GM19035 (cell line): ENCODE data around the gene CGB2.
"Not testable (repeated sequence)": the region's sequence is repeated elsewhere in the genome, so short reads cannot be mapped to it uniquely, and the experiment has no call there.

Experiments
- ATAC-seq: cut with Tn5 transposase; IDR thresholded peaks from one replicate; pipeline ENCODE4 v1.9.1; 2021; ENCODE audit not compliant: unreplicated experiment

The CGB2 gene

DNA sequence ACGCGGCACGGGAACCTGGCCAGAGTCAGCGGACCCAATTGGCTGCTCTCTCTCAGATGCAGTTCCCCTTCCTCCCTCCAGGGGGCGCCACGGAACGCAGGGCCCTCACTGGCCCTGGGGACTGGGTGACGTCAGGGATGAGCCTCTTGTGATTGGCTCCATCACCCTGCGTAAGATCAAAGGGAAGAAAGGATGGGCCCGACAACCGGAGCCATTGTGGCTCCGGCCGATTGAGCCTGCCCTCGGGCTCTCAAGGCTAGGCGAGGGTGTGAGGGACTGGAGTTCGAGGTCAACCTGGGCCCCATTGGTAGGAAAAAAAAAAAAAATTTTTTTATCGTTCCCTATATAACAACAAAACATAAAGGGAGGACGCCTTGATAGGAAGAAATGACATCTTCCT lies 5.1 kb downstream of the CGB2 start, which contains the start of gene CGB1:
TSS of gene CGB1 (minus strand) at position 81 of the 400 bp plus-strand sequence. CDS start 184 bp downstream, outside the sequence.
- not testable (repeated sequence) for ATAC-seq

DNA sequence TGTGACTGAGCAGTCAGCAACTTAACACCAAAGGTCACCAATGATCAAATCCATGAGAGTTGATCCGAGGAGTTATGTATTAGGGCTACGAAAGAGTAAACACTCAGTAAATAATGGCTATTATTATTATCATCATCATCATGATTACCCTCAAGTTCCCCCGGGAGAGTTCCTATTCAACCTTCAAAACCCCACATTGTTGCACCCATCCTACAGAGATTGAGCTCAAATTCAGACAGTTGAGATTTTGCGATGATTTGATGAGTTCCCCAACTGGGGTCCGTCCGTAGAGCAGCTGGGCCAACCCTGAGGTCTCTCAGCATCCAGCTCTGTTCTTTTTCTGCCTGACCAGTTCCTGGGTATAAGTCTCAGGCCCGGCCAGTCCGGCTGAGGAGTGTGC lies 6.4 kb downstream of the CGB2 start:
- not testable (repeated sequence) for ATAC-seq

DNA sequence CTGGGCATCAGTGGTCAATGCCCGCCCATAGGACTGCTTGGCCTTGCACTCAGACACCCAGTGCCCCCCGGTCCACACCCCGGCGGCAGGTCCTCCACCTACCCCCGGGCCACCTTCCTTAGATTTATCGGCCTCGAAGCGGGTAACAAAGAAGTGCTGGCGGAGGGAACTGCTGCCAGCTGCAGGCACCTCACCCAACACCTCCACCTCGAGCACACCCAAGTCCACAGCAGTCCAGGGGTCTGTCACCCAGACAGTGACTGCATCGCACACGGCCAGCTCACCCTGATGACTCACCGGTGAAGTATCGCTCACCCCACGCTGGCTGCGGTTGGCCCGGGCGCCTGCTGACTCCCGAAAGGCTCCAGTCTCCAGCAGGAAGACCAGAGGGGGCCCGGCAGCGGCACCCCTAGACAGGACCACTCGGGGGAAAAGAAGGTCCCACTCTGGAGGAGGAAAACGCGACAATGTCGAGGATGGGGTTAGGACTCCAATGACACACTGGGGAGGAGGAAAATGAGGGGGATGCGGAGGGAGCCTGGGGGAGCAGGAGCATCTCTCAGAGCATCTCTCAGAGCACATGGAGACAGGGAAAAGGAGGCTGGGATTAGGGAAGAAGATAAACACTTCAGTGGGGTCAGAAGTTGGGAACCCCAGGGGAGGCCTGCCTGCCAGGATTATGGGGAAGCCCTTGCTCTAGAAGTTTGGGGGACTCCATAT lies 7.0 kb downstream of the CGB2 start:
- ATAC-seq, result not testable (repeated sequence)

DNA sequence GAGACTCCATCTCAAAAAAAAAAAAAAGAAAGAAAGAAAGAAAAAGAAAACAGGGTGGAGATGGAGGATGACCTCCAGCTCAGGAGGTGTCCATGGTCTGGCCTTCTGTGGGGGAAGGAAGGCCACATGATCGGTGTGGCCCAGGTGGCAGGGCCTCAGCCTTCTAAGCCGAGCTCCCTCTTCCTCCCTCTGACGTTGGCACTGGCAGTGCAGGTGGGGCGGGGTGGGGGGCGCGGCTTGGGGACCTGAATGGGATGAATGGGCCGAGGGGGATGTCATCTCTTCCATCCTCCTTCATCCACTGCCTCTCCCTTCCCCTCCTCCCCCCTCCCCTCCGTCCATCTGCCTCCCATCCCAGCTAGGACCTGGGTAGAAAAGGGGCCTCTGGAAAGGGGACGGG lies 8.0 kb downstream of the CGB2 start:
- ATAC-seq, result not testable (repeated sequence)

DNA sequence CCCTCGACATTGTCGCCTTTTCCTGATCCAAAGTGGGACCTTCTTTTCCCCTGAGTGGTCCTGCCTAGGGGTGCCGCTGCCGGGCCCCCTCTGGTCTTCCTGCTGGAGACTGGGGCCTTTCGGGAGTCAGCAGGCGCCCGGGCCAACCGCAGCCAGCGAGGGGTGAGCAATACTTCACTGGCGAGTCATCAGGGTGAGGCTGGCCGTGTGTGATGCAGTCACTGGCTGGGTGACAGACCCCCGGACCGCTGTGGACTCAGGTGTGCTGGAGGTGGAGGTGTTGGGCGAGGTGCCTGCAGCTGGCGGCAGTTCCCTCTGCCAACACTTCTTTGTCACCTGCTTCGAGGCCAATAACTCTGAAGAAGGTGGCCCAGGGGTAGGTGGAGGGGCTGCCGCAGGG lies 10.5 kb downstream of the CGB2 start:
- ATAC-seq, result no peak

DNA sequence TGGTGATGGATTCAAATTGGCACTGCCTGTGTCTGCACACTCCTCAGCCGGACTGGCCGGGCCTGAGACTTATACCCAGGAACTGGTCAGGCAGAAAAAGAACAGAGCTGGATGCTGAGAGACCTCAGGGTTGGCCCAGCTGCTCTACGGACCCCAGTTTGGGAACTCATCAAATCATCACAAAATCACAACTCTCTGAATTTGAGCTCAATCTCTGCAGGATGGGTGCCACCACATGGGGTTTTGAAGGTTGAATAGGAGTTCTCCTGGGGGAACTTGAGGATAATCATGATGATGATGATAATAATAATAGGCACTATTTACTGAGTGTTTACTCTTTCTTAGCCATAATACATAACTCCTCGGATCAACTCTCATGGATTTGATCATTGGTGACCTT lies 11.0 kb downstream of the CGB2 start:
- not testable (repeated sequence) for ATAC-seq

DNA sequence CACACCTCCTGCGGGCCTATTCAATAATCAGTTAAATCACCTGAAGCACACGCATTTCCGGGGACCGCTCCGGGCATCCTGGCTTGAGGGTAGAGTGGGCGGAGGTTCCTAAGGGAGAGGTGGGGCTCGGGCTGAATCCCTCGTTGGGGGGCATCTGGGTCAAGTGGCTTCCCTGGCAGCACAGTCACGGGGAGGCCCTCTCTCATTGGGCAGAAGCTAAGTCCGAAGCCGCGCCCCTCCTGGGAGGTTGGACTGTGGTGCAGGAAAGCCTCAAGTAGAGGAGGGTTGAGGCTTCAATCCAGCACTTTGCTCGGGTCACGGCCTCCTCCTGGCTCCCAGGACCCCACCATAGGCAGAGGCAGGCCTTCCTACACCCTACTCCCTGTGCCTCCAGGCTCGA lies 11.9 kb downstream of the CGB2 start, which contains the start of gene CGB5:
TSS of gene CGB5 (plus strand) at position 301 of the 400 bp plus-strand sequence. CDS start 362 bp downstream, outside the sequence.
- not testable (repeated sequence) for ATAC-seq

GRCh38 chr19:49049011-49049410 lies 17.3 kb downstream of the CGB2 start, which contains the start of gene CGB8:
Gene CGB8 (minus strand): TSS chr19:49049111. CDS start chr19:49048739, 372 bp downstream.
- not testable (repeated sequence) for ATAC-seq

DNA sequence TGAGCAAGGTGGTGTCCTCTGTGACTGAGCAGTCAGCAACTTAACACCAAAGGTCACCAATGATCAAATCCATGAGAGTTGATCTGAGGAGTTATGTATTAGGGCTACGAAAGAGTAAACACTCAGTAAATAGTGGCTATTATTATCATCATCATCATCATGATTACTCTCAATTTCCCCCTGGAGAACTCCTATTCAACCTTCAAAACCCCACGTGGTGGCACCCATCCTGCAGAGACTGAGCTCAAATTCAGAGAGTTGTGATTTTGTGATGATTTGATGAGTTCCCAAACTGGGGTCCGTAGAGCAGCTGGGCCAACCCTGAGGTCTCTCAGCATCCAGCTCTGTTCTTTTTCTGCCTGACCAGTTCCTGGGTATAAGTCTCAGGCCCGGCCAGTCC lies 18.1 kb downstream of the CGB2 start:
- not testable (repeated sequence) for ATAC-seq

DNA sequence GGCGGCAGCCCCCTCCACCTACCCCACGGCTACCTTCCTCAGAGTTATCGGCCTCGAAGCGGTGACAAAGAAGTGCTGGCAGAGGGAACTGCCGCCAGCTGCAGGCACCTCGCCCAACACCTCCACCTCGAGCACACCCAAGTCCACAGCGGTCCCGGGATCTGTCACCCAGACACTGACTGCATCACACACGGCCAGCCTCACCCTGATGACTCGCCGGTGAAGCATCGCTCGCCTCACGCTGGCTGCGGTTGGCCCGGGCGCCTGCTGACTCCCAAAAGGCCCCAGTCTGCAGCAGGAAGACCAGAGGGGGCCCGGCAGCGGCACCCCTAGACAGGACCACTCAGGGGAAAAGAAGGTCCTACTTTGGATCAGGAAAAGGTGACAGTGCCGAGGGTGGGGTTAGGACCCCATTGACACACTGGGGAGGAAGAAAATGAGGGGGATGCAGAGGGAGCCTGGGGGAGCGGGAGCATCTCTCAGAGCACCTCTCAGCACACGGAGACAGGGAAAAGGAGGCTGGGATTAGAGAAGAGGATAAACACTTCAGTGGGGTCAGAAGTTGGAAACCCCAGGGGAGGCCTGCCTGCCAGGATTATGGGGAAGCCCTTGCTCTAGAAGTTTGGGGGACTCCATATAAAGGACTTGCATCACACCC lies 18.8 kb downstream of the CGB2 start:
- not testable (repeated sequence) for ATAC-seq

DNA sequence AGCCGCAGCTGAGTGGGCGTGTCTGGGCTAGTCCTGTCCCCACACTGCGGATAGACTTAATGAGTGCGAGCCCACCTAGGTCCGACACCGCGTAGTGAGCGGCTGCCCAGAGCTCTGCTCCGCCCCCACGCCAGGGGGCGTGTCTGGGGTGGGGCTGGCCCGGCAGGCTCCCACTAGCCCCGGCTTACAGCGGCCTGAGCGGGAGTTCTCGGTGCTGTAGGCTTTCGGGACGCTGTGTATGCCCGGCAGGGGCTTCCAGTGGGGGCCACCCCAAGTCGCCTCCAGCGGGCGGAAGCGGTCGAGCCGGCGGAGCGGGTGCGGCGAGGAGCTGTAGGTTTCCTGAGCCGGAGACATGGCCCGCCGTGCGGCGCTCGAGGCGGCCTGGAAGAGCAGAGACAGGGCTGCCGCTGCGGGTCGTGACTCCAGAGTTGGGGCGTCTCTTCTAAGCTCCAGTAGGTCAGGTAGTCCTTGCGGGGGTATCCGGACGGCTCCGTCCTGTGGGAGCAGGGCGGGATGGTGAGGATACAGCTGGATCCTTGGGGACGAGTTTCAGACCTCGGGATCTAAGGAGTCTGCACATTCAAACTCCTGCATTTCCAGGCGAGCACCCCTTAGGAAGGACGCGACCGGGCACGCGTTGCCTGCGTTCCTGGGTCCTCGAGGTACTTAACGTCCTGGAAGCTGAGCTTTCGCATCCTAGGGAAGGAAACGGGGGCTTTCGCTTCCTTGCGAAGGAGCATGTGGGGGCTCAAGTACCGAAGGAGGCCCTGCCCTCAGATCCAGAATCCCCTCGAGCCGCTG lies 24.6 kb downstream of the CGB2 start:
- ATAC-seq, result no peak

- not testable (repeated sequence) for ATAC-seq
Observed at GRCh38 chr19:49056902-49057596, 25.4 kb downstream of the CGB2 start.

DNA sequence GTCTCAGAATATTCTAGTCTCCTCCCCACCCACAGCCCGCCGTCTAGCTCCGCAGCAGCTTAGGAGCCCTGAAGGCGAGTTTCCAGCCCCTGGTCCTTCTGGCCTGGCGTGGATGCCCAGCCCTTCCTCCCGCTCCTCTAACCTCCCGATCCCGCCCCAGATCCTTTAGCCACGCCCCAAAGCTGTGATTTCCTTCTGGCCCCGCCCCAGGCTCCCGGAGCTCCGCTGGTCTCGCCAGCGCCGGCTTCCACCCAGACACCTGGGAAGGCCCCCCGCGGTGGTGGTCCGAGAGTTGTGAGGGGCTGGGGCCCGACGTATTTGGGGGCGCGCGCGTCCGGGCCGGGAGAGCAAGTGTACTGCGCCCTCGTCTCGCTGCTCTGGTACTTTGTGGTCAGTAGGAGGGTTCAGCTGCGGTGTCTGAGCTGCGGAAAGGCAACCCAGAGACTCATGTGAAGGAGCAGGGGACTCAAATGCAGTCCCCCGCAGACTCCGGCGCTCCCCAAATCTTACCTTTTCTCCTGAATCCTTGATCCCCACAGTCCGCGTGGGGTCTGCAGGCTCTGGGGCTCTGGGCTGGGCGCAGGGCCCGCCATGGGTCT lies 26.0 kb downstream of the CGB2 start, which contains the start of gene CGB7:
TSS of gene CGB7 (minus strand) at position 114 of the 599 bp plus-strand sequence. CDS start 2,374 bp downstream, outside the sequence.
- no peak for ATAC-seq

GRCh38 chr19:49058562-49058961 lies 26.9 kb downstream of the CGB2 start:
- no peak for ATAC-seq

GRCh38 chr19:49059053-49059452 lies 27.4 kb downstream of the CGB2 start:
- ATAC-seq, result no peak

DNA sequence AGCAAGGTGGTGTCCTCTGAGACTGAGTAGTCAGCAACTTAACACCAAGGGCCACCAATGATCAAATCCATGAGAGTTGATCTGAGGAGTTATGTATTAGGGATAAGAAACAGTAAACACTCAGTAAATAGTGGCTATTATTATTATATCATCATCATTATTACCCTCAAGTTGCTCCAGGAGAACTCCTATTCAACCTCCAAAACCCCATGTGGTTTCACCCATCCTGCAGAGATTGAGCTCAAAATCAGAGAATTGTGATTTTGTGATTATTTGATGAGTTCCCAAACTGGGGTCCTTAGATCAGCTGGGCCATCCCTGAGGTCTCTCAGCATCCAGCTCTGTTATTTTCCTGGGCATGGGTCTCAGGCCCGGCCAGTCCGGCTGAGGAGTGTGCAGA lies 29.3 kb downstream of the CGB2 start:
- ATAC-seq, result no peak

GRCh38 chr19:49061445-49061844 lies 29.8 kb downstream of the CGB2 start:
- no peak for ATAC-seq

GRCh38 chr19:49064029-49064629 lies 32.4 kb downstream of the CGB2 start:
- ATAC-seq, result no peak

DNA sequence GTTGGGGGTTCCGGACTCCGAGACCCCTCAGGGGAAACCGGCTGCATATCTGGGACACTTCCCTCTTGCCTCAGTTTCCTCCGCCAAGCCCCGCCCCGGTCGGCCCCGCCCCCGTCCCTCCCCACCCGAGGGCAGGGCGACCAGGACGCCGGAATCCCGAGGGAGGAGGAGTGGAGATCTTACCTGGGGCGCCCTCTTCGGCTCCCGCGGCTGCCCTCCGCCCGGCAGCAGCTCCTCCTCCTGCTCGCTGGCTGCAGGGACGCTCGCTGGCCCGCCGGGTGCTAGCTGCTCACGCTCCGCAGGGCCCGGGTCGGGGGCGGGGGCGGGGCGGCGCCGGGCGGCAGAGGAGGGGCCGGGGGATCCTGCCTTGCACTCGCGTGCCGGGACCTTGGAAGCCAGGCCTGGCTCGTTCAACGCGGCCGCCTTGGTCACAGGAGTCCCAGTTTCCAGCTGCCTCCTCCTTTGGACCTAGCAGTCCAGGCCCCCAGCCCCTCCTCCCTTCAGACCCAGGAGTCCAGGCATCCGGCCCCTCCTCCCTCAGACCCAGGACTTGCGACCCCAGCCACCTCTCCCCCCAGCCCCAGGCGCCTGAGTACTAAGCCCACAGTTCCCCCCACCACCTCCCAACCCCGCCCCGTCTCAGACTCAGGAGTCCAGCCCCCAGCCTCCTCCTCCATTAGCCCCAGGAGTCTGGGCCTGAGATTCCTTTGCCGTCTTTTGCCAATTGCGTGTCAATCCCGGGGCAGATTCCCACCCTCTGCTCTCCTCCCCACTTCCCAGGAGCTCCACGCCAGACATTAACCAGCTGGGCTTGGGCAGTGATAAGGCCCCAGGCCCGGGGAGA lies 33.3 kb downstream of the CGB2 start, which contains the start of gene NTF4:
TSS of gene NTF4 (minus strand) at position 51 of the 844 bp plus-strand sequence. CDS start 2,821 bp downstream, outside the sequence.
- ATAC-seq, result no peak
